Prostate gland (tissue), 2 donors: ENCODE results near the gene PTGER1. TPM values are rescaled to one million over a fixed set of nuclear protein-coding genes. Genes with fewer than 3 reads are reported as not detected.

Source experiments
- DNase-seq: peaks from one replicate; pipeline ENCODE4 v3.0.0-alpha.2; 2019; ENCODE audit warnings: low spot score
- H3K27ac ChIP-seq, 2 donors: fragments of 200-600 bp; sonication (generic); 2 replicates each; pipeline ENCODE4 v1.5.1; 2017 to 2019
- H3K27me3 ChIP-seq: fragments of 200-600 bp; sonication (generic); replicated peaks from 2 replicates; pipeline ENCODE4 v1.5.1; 2019; ENCODE audit not compliant: insufficient read depth
- H3K36me3 ChIP-seq, 2 donors: fragments of 200-600 bp; sonication (generic); 1 replicate in 1 of 2; 2 replicates in 1 of 2; pipeline versions ENCODE4 v1.5.1 to v1.8.1; 2017 to 2019
- H3K4me1 ChIP-seq: fragments of 200-600 bp; sonication (generic); replicated peaks from 2 replicates; pipeline ENCODE4 v1.5.1; 2019
- H3K4me3 ChIP-seq, 2 donors: fragments of 200-600 bp; sonication (generic); 2 replicates each; pipeline ENCODE4 v1.5.1; 2017 to 2019
- H3K9me3 ChIP-seq: fragments of 200-600 bp; sonication (generic); 2 replicates; pipeline ENCODE4 v1.5.1; 2017
- POLR2A ChIP-seq: fragments of 450-650 bp; IDR thresholded peaks from one replicate; pipeline ENCODE4 v1.6.1; 2016; ENCODE audit warnings: antibody characterized with exemption, mild to moderate bottlenecking
- POLR2AphosphoS5 ChIP-seq: sonication (generic); formaldehyde crosslinking; IDR thresholded peaks from one replicate; pipeline ENCODE4 v1.6.1; 2017; ENCODE audit warnings: antibody characterized with exemption
- WGBS: methylation state at CpG from one replicate; pipeline ENCODE4 v1.1.5; 2018; 5-methylcytosine and 5-hydroxymethylcytosine counted together
- intact Hi-C: fragments of 100-400 bp; cut with DNase I; formaldehyde crosslinking; loops from one replicate; pipeline ENCODE4 v1.14.2; 2022
- total RNA-seq, 2 donors: library from RNA; depleted of rRNA; stranded (reverse); fragments of >200 nt; gene quantifications; one replicate each; pipeline ENCODE4 v1.1.0, GENCODE V29; 2016
- TF ChIP-seq, protein P1 (sequence below), 4 experiments: fragments of 200-600 bp in 2 of 4; fragments of 450-650 bp in 2 of 4; sonication (generic) in 2 of 4; IDR thresholded peaks; 1 replicate in 3 of 4; 2 replicates in 1 of 4; pipeline ENCODE4 v1.5.1; 2016 to 2019; ENCODE audit warnings: antibody characterized with exemption in 4 of 4, mild to moderate bottlenecking in 2 of 4, moderate library complexity in 2 of 4

PTGER1 gene
- total RNA-seq, 2 donors from 2014 or later, result 1.0 TPM; not detected in 1

DNA sequence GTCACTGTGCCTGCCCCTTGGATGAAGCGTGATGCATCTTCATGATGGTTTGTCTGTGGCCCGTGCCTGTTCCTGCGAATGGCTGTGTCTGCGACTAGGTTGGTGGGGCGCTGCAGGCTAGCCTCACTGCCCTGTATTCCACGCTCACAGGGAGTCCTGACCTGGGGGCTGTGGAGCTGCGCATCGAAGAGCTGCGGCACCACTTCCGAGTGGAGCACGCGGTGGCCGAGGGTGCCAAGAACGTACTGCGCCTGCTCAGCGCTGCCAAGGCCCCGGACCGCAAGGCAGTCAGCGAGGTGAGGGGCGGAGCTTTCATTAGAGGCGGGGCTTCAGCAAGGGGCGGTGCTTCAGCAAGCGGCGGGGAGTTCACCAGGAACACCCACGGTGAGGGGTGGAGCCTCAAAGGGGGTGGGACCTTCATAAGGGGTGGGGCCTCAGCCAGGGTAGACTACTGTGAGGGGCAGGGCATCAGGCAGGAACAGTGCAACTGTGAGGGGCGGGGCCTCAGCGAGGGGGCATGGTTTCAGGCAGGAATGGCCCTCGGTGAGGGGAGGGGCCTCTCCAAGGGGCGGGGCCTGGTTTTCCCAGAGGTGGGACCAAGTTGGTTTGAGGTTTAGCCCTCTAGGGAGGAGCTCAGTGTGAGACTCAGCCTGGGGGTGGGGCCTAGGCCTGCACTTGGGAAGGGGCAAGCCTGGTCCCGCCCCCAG is 24.8 kb downstream of the PTGER1 start:
- Histone ChIP-seq H3K27ac (no peak overlapping the region), H3K9me3 (no peaks in the 10 kb centered on the region), H3K4me1 (no peaks in the 10 kb centered on the region), H3K36me3 (peaks cover 6 to 29% of the 10 kb centered on the region in 2 donors), H3K27me3 (no peaks in the 10 kb centered on the region), H3K4me3 (no peak overlapping the region)
- 86% methylated on average over 30 of the region's 30 CpGs for WGBS
- TF ChIP-seq, protein P1, sequence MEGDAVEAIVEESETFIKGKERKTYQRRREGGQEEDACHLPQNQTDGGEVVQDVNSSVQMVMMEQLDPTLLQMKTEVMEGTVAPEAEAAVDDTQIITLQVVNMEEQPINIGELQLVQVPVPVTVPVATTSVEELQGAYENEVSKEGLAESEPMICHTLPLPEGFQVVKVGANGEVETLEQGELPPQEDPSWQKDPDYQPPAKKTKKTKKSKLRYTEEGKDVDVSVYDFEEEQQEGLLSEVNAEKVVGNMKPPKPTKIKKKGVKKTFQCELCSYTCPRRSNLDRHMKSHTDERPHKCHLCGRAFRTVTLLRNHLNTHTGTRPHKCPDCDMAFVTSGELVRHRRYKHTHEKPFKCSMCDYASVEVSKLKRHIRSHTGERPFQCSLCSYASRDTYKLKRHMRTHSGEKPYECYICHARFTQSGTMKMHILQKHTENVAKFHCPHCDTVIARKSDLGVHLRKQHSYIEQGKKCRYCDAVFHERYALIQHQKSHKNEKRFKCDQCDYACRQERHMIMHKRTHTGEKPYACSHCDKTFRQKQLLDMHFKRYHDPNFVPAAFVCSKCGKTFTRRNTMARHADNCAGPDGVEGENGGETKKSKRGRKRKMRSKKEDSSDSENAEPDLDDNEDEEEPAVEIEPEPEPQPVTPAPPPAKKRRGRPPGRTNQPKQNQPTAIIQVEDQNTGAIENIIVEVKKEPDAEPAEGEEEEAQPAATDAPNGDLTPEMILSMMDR (IDR thresholded peaks at IDR 0.05), result no peak
- no peak for TF ChIP-seq POLR2A
- no peak for TF ChIP-seq POLR2AphosphoS5
- DNase-seq, result no peak
- intact Hi-C loops, result no loop called here

DNA sequence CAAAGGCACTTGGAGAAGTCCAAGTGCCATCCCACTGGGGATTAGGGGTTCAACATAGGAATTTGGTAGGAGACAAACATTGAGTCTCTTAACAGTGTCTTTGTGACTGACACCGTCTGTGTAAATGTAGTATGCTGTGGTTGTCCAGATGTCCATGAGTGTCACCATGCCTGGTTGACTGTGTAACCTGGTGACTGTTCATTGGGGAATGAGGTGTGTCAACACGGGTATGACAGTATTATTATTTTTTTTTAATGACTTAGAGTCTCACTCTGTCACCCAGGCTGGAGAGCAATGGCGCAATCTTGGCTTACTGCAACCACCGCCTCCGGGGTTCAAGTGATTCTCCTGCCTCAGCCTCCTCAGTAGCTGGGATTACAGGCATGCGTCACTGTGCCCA is 25.8 kb downstream of the PTGER1 start:
- TF ChIP-seq POLR2AphosphoS5 (no peak), POLR2A (no peak)
- TF ChIP-seq, protein P1 (IDR thresholded peaks at IDR 0.05), result no peak
- 98% methylated on average over 6 of the region's 6 CpGs for WGBS
- peaks cover 6 to 29% of the 10 kb centered on the region in 2 donors for H3K36me3 ChIP-seq

DNA sequence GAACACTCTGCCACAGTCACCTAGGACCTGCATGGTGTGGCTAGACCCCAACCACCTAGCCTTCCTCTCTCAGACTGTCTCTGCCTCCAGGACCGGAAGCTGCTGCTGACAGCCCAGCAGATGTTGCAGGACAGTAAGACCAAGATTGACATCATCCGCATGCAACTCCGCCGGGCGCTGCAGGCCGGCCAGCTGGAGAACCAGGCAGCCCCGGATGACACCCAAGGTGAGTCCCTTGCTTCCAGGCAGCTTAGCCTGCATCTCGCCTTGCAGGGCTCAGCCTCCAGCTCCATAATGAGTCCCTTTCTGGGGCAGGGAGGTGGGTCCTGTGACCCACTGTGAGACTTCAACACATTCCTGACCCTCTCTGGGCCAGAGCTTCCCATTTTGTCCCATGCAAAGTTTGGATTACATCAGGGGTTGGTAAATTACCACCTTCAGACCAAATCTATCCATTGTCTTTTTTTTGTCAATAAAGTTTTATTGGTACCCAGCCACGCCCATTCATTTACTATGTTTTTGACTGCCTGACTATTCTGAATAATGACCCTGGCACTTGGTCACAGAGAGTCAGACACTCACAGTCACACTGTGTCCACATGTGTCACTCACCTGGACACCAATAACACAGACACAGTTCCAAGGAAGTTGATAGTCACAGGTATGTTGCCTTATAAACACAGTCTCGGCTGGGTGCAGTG is 28.7 kb downstream of the PTGER1 start:
- H3K27me3 ChIP-seq, result no peaks in the 10 kb centered on the region
- no peak for DNase-seq
- 90% methylated on average over 10 of the region's 10 CpGs for WGBS
- no peaks in the 10 kb centered on the region for H3K9me3 ChIP-seq
- H3K27ac ChIP-seq, result no peak overlapping the region
- H3K4me3 ChIP-seq, result no peak overlapping the region
- H3K36me3 ChIP-seq, result peaks cover 22 to 46% of the 10 kb centered on the region in 2 donors
- intact Hi-C loops, result no loop called here
- TF ChIP-seq, protein P1 (IDR thresholded peaks at IDR 0.05), result no peak
- TF ChIP-seq POLR2A (no peak), POLR2AphosphoS5 (no peak)
- no peaks in the 10 kb centered on the region for H3K4me1 ChIP-seq

More for the DNA sequence above, 25.8 kb downstream of the PTGER1 start:
- no peaks in the 10 kb centered on the region for H3K27me3 ChIP-seq
- no peak overlapping the region for H3K27ac ChIP-seq
- no peak for DNase-seq
- no peaks in the 10 kb centered on the region for H3K4me1 ChIP-seq
- no peak overlapping the region for H3K4me3 ChIP-seq
- intact Hi-C loops, result no loop called here
- no peaks in the 10 kb centered on the region for H3K9me3 ChIP-seq

DNA sequence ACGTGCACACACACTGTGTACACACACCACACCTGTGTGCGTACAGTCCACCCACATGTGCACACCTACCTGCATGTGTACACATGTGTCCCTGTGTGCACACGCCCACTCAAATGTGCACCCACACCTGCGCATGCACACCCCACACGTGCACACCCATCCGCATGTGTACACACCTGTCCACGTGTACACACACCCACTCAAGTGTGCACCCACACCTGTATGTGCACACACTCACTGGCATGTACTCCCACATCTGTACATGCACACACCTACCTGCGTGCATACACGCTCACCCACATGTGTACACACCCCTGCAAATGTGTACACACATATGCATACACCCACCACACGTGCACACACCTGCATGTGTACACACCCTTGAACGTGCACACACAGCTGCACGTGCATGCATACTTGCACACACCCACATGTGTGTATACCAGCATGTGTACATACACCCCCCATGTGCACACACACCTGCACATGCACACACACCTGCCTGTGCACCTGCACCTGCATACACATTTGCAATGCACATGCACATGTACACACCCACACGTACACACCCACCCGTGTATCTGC is 31.4 kb downstream of the PTGER1 start:
- H3K27me3 ChIP-seq, result no peaks in the 10 kb centered on the region
- no peak for DNase-seq
- no peak overlapping the region for H3K27ac ChIP-seq
- intact Hi-C loops, result no loop called here
- TF ChIP-seq POLR2AphosphoS5, result no peak
- TF ChIP-seq POLR2A, result no peak
- TF ChIP-seq, protein P1 (IDR thresholded peaks at IDR 0.05), result no peak
- WGBS, result 97% methylated on average over 14 of the region's 14 CpGs
- peaks cover 22 to 35% of the 10 kb centered on the region in 2 donors for H3K36me3 ChIP-seq
- no peaks in the 10 kb centered on the region for H3K4me1 ChIP-seq
- no peaks in the 10 kb centered on the region for H3K9me3 ChIP-seq
- no peak overlapping the region for H3K4me3 ChIP-seq
